WTC11 (cell line): ENCODE results near the gene SBF1. TPM values are rescaled to one million over a fixed set of nuclear protein-coding genes. Genes with fewer than 3 reads are reported as not detected.

ENCODE experiments used
- ATAC-seq: fragments of 200-7000 bp; cut with Tn5 transposase; 2 replicates; pipeline ENCODE4 v1.10.0; 2021; ENCODE audit warnings: mild to moderate bottlenecking, moderate library complexity
- CTCF ChIA-PET: fragments of 300-600 bp; sonication (Branson Sonifier 250); formaldehyde crosslinking; loops from one replicate; lab custom pipeline; 2021; ENCODE audit warnings: antibody characterized with exemption; lab: Charles Lee
- POLR2A ChIA-PET: fragments of 350-600 bp; sonication (Branson Sonifier 250); formaldehyde crosslinking; loops from one replicate; lab custom pipeline; 2021; ENCODE audit warnings: antibody characterized with exemption; lab: Charles Lee
- DNase-seq: peaks from one replicate; pipeline ENCODE4 v3.0.0; 2021; ENCODE audit warnings: low spot score
- H3K27ac Mint-ChIP-seq: 2 replicates; pipeline ENCODE4 v1.8.0; 2021; ENCODE audit warnings: mixed read lengths
- H3K27me3 Mint-ChIP-seq: 2 replicates; pipeline ENCODE4 v1.8.0; 2021; ENCODE audit warnings: low read depth, mild to moderate bottlenecking, moderate library complexity, mixed read lengths
- H3K36me3 Mint-ChIP-seq: 2 replicates; pipeline ENCODE4 v1.8.0; 2021; ENCODE audit warnings: mixed read lengths
- H3K4me1 Mint-ChIP-seq: 2 replicates; pipeline ENCODE4 v1.8.0; 2022; ENCODE audit warnings: mixed read lengths
- H3K4me3 Mint-ChIP-seq: 2 replicates; pipeline ENCODE4 v1.8.0; 2021; ENCODE audit warnings: mild to moderate bottlenecking, moderate library complexity, mixed read lengths
- H3K9me3 Mint-ChIP-seq: 2 replicates; pipeline ENCODE4 v1.8.0; 2021; ENCODE audit warnings: mixed read lengths
- ARID4B ChIP-seq: sonication (generic); formaldehyde crosslinking; IDR thresholded peaks from 2 replicates; pipeline ENCODE4 v1.8.0; 2023; ENCODE audit warnings: missing genetic modification reagents, mild to moderate bottlenecking, borderline replicate concordance
- ATF3 ChIP-seq: sonication (generic); formaldehyde crosslinking; conservative IDR thresholded peaks from 2 replicates; pipeline ENCODE4 v1.8.1; 2022; ENCODE audit warnings: mild to moderate bottlenecking, missing genetic modification reagents
- CTCF ChIP-seq: fragments of 200-600 bp; IDR thresholded peaks from 2 replicates; pipeline ENCODE4 v1.8.0; 2022; ENCODE audit warnings: antibody characterized with exemption
- ETV6 ChIP-seq: sonication (generic); formaldehyde crosslinking; IDR thresholded peaks from 2 replicates; pipeline ENCODE4 v1.8.1; 2022; ENCODE audit warnings: mild to moderate bottlenecking, missing genetic modification reagents
- FOXJ3 ChIP-seq: sonication (generic); formaldehyde crosslinking; IDR thresholded peaks from 2 replicates; pipeline ENCODE4 v1.9.0; 2021; ENCODE audit warnings: missing genetic modification reagents, mild to moderate bottlenecking, borderline replicate concordance
- FOXP1 ChIP-seq: sonication (generic); formaldehyde crosslinking; IDR thresholded peaks from 2 replicates; pipeline ENCODE4 v1.8.0; 2022; ENCODE audit warnings: missing genetic modification reagents, mild to moderate bottlenecking, moderate library complexity, borderline replicate concordance
- GRHL2 ChIP-seq: fragments of 250-450 bp; sonication (Bioruptor Pico); IDR thresholded peaks from 2 replicates; pipeline ENCODE4 v1.8.0; 2022; ENCODE audit warnings: mild to moderate bottlenecking, moderate library complexity; ENCODE audit not compliant: insufficient replicate concordance, severe bottlenecking
- HMGA2 ChIP-seq: fragments of 250-450 bp; sonication (Bioruptor Pico); IDR thresholded peaks from 2 replicates; pipeline ENCODE4 v1.4.0; 2021; ENCODE audit warnings: mild to moderate bottlenecking, moderate library complexity
- IRF1 ChIP-seq: sonication (generic); formaldehyde crosslinking; IDR thresholded peaks from 2 replicates; pipeline ENCODE4 v1.8.0; 2023; ENCODE audit warnings: missing genetic modification reagents
- JAZF1 ChIP-seq: fragments of 250-450 bp; sonication (Bioruptor Pico); IDR thresholded peaks from 2 replicates; pipeline ENCODE4 v1.9.0; 2021; ENCODE audit warnings: moderate library complexity, mild to moderate bottlenecking, inconsistent platforms
- MXD4 ChIP-seq: fragments of 250-450 bp; sonication (Bioruptor Pico); IDR thresholded peaks from 2 replicates; pipeline ENCODE4 v1.8.0; 2021; ENCODE audit warnings: mild to moderate bottlenecking, moderate library complexity, borderline replicate concordance
- NFYB ChIP-seq: sonication (generic); formaldehyde crosslinking; conservative IDR thresholded peaks from 2 replicates; pipeline ENCODE4 v1.8.0; 2022; ENCODE audit warnings: low read depth, missing genetic modification reagents
- NR3C1 ChIP-seq: sonication (generic); formaldehyde crosslinking; conservative IDR thresholded peaks from 2 replicates; pipeline ENCODE4 v1.8.1; 2023; ENCODE audit warnings: low read depth, mild to moderate bottlenecking, missing genetic modification reagents
- PRRX2 ChIP-seq: fragments of 250-450 bp; sonication (Bioruptor Pico); IDR thresholded peaks from 2 replicates; pipeline ENCODE4 v1.8.0; 2021; ENCODE audit warnings: mild to moderate bottlenecking
- SMAD4 ChIP-seq: sonication (generic); formaldehyde crosslinking; IDR thresholded peaks from 2 replicates; pipeline ENCODE4 v1.8.0; 2022; ENCODE audit warnings: mild to moderate bottlenecking, missing genetic modification reagents
- SP1 ChIP-seq: sonication (generic); formaldehyde crosslinking; conservative IDR thresholded peaks from 2 replicates; pipeline ENCODE4 v1.8.1; 2022; ENCODE audit warnings: missing genetic modification reagents
- ZBTB21 ChIP-seq: sonication (generic); formaldehyde crosslinking; IDR thresholded peaks from 2 replicates; pipeline ENCODE4 v1.8.1; 2023; ENCODE audit warnings: mild to moderate bottlenecking, missing genetic modification reagents, borderline replicate concordance
- ZNF138 ChIP-seq: sonication (generic); formaldehyde crosslinking; conservative IDR thresholded peaks from 2 replicates; pipeline ENCODE4 v1.8.1; 2022; ENCODE audit warnings: mild to moderate bottlenecking, moderate library complexity, missing genetic modification reagents
- ZNF317 ChIP-seq: sonication (generic); formaldehyde crosslinking; IDR thresholded peaks from 2 replicates; pipeline ENCODE4 v1.8.1; 2023; ENCODE audit warnings: low read depth, mild to moderate bottlenecking, moderate library complexity, missing genetic modification reagents, borderline replicate concordance
- ZNF416 ChIP-seq: fragments of 250-450 bp; sonication (Bioruptor Pico); IDR thresholded peaks from 2 replicates; pipeline ENCODE4 v1.9.0; 2021; ENCODE audit warnings: mild to moderate bottlenecking, inconsistent platforms
- ZNF423 ChIP-seq: fragments of 250-450 bp; sonication (Bioruptor Pico); IDR thresholded peaks from 2 replicates; pipeline ENCODE4 v2.1.2; 2022; ENCODE audit warnings: mild to moderate bottlenecking, moderate library complexity
- ZNF512 ChIP-seq: sonication (generic); formaldehyde crosslinking; IDR thresholded peaks from 2 replicates; pipeline ENCODE4 v1.8.1; 2022; ENCODE audit warnings: missing genetic modification reagents, borderline replicate concordance
- ZNF671 ChIP-seq: fragments of 250-450 bp; sonication (Bioruptor Pico); IDR thresholded peaks from 2 replicates; pipeline ENCODE4 v1.8.0; 2021; ENCODE audit warnings: mild to moderate bottlenecking
- total RNA-seq: library from RNA; stranded (reverse); gene quantifications from 3 replicates; pipeline ENCODE4 v1.2.3, GENCODE V29; 2021

The SBF1 gene
- total RNA-seq, 1 experiment from 2014 or later = 108 TPM

- TF ChIP-seq ZNF512 (CRISPR knock-in tag) (no peak), FOXP1 (no peak), ZNF423 (no peak), NFYB (CRISPR knock-in tag) (no peak), ZNF416 (no peak), ZNF317 (CRISPR knock-in tag) (no peak), IRF1 (CRISPR knock-in tag) (no peak)
- TF ChIP-seq, all 79 proteins: peak for 0
Measured at GRCh38 chr22:50439871-50440331, 34.9 kb downstream of the SBF1 start (continued).

GRCh38 chr22:50439314-50439870 lies 35.4 kb downstream of the SBF1 start:
- Mint-ChIP-seq H3K27me3 (no peaks in the 10 kb centered on the region), H3K4me3 (no peak overlapping the region), H3K27ac (no peak overlapping the region), H3K9me3 (no peaks in the 10 kb centered on the region), H3K36me3 (peaks cover 4% of the 10 kb centered on the region), H3K4me1 (no peaks in the 10 kb centered on the region)
- ChIA-PET CTCF (interaction anchor here (0.7 to 1.6 kb wide), 2 partner anchors 16 to 59 kb away, joined by 4 to 5 read pairs; no protein-coding TSS in a partner anchor), POLR2A (no interaction called here)
- ATAC-seq (no peak), DNase-seq (no peak)
- TF ChIP-seq ZNF138 (no peak), HMGA2 (no peak), ZNF671 (CRISPR knock-in tag) (no peak), MXD4 (no peak), GRHL2 (CRISPR knock-in tag) (no peak), ETV6 (CRISPR knock-in tag) (no peak), NR3C1 (CRISPR knock-in tag) (no peak), SMAD4 (CRISPR knock-in tag) (no peak), SP1 (CRISPR knock-in tag) (no peak), PRRX2 (CRISPR knock-in tag) (no peak)

GRCh38 chr22:50438305-50439275 lies 36.2 kb downstream of the SBF1 start:
- no peaks in the 10 kb centered on the region for H3K9me3 Mint-ChIP-seq
- POLR2A ChIA-PET = no interaction called here
- no peaks in the 10 kb centered on the region for H3K27me3 Mint-ChIP-seq
- no peak overlapping the region for H3K27ac Mint-ChIP-seq
- ATAC-seq (no peak), DNase-seq (no peak)
- CTCF ChIA-PET = interaction anchor here (0.5 to 1.0 kb wide), 4 partner anchors 17 to 87 kb away, joined by 3 to 6 read pairs (median 4); partner anchors contain the start of gene SCO2
- no peak overlapping the region for H3K4me3 Mint-ChIP-seq
- peaks cover 4% of the 10 kb centered on the region for H3K36me3 Mint-ChIP-seq
- no peaks in the 10 kb centered on the region for H3K4me1 Mint-ChIP-seq
- TF ChIP-seq CTCF (no peak), FOXJ3 (no peak), NR3C1 (CRISPR knock-in tag) (no peak), ATF3 (CRISPR knock-in tag) (no peak), JAZF1 (no peak), ARID4B (CRISPR knock-in tag) (no peak), ZNF138 (no peak), ZBTB21 (CRISPR knock-in tag) (no peak)
